Measurements from ENCODE around the gene GPHB5.

GRCh38 chr14:63318835-63319234 lies at the start of gene GPHB5:
- TF ChIP-seq YY1 (IDR thresholded peaks at IDR 0.05; ENCODE audit: borderline replicate concordance in 1 of 3, control insufficient read depth in 1 of 3, extremely low read depth in 1 of 3, insufficient read depth in 3 of 3, insufficient read length in 1 of 3, insufficient replicate concordance in 2 of 3, low read depth in 1 of 3, low read length in 2 of 3) (no peak), KDM4B (IDR thresholded peaks at IDR 0.05; ENCODE audit: borderline replicate concordance in 2 of 2, low read depth in 1 of 2) (no peak), MYNN (IDR thresholded peaks at IDR 0.05) (no peak), MYNN (CRISPR knock-in tag; IDR thresholded peaks at IDR 0.05) (no peak), NONO (IDR thresholded peaks at IDR 0.05; ENCODE audit: low read depth in 2 of 2, low read length in 1 of 2) (no peak), CSDE1 (IDR thresholded peaks at IDR 0.05) (no peak), NBN (IDR thresholded peaks at IDR 0.05; ENCODE audit: low read depth) (no peak), CTCF (IDR thresholded peaks at IDR 0.05 in 2 of 3, conservative IDR thresholded peaks at IDR 0.05 in 1 of 3; ENCODE audit: insufficient read depth in 2 of 3, low read depth in 1 of 3, low read length in 3 of 3) (no peak), POLR2A (conservative IDR thresholded peaks at IDR 0.05) (no peak), MGA (IDR thresholded peaks at IDR 0.05) (no peak), ZNF699 (CRISPR knock-in tag; IDR thresholded peaks at IDR 0.05; ENCODE audit: insufficient replicate concordance) (no peak), ZNF696 (CRISPR knock-in tag; conservative IDR thresholded peaks at IDR 0.05) (no peak), ZNF143 (CRISPR knock-in tag; IDR thresholded peaks at IDR 0.05) (no peak), ZNF263 (CRISPR knock-in tag; IDR thresholded peaks at IDR 0.05; ENCODE audit: borderline replicate concordance) (no peak), ZBTB1 (CRISPR knock-in tag; IDR thresholded peaks at IDR 0.05; ENCODE audit: borderline replicate concordance, low read depth) (no peak)

All from K562 (cell line).